C1 segment of cervical spinal cord (tissue), 14 donors: ENCODE data around the gene MSRB3.

Experiments used
- DNase-seq, 14 donors: peaks; one replicate each; lab custom pipeline; 2025; lab: John Stamatoyannopoulos, UW

The MSRB3 gene

GRCh38 chr12:65391711-65392110, 113.2 kb downstream of the MSRB3 start:
- no peak for DNase-seq

- no peak for DNase-seq
Measured at GRCh38 chr12:65392491-65392890, 114.0 kb downstream of the MSRB3 start.

- no peak for DNase-seq
Measured at GRCh38 chr12:65403188-65403587, 124.7 kb downstream of the MSRB3 start.

GRCh38 chr12:65407388-65408149, 129.1 kb downstream of the MSRB3 start:
- no peak for DNase-seq

- DNase-seq = no peak
Measured at GRCh38 chr12:65408441-65408840, 130.0 kb downstream of the MSRB3 start.

GRCh38 chr12:65409726-65410125, 131.2 kb downstream of the MSRB3 start:
- no peak for DNase-seq

- DNase-seq = no peak
Measured at GRCh38 chr12:65411171-65411570, 132.7 kb downstream of the MSRB3 start.

- DNase-seq = no peak
Measured at GRCh38 chr12:65414526-65414925, 136.0 kb downstream of the MSRB3 start.

GRCh38 chr12:65415826-65416225, 137.3 kb downstream of the MSRB3 start:
- DNase-seq = no peak

GRCh38 chr12:65419284-65420072, 141.0 kb downstream of the MSRB3 start:
- DNase-seq = no peak

GRCh38 chr12:65420941-65421340, 142.5 kb downstream of the MSRB3 start:
- no peak for DNase-seq

GRCh38 chr12:65427646-65428045, 149.2 kb downstream of the MSRB3 start:
- no peak for DNase-seq

- DNase-seq = no peak
Measured at GRCh38 chr12:65430006-65430405, 151.5 kb downstream of the MSRB3 start.

GRCh38 chr12:65430571-65431306, 152.3 kb downstream of the MSRB3 start:
- no peak for DNase-seq

GRCh38 chr12:65432114-65432513, 153.6 kb downstream of the MSRB3 start:
- DNase-seq = no peak

GRCh38 chr12:65432651-65433050, 154.2 kb downstream of the MSRB3 start:
- DNase-seq = no peak

GRCh38 chr12:65434737-65435136, 156.3 kb downstream of the MSRB3 start:
- no peak for DNase-seq

GRCh38 chr12:65443038-65443437, 164.6 kb downstream of the MSRB3 start:
- no peak for DNase-seq

GRCh38 chr12:65444996-65445395, 166.5 kb downstream of the MSRB3 start:
- DNase-seq = no peak

GRCh38 chr12:65446901-65447300, 168.4 kb downstream of the MSRB3 start:
- no peak for DNase-seq

GRCh38 chr12:65449400-65449799, 170.9 kb downstream of the MSRB3 start:
- DNase-seq = no peak

- DNase-seq = no peak
Measured at GRCh38 chr12:65450625-65451024, 172.1 kb downstream of the MSRB3 start.
